Body of pancreas (tissue), 4 donors: ENCODE data around the gene WDR49. TPM values are rescaled to one million over a fixed set of nuclear protein-coding genes. Genes with fewer than 3 reads are reported as not detected.

Experiments
- ATAC-seq: fragments of 150-250 bp; one replicate; pipeline ENCODE4 v1.9.1; 2016
- DNase-seq, 4 donors: peaks; one replicate each; pipeline ENCODE4 v3.0.0-alpha.2; 2019
- H3K27ac ChIP-seq, 4 donors: fragments of 200-600 bp; sonication (generic); 1 replicate in 3 of 4; 2 replicates in 1 of 4; pipeline versions ENCODE4 v1.5.1 to v1.6.1; 2016 to 2019; ENCODE audit warnings: mild to moderate bottlenecking in 1 of 4, mixed read lengths in 1 of 4, moderate library complexity in 1 of 4
- H3K27me3 ChIP-seq, 2 donors: fragments of 200-600 bp; sonication (generic); one replicate each; pipeline ENCODE4 v1.6.0; 2016; ENCODE audit warnings: mild to moderate bottlenecking in 1 of 2
- H3K36me3 ChIP-seq, 2 donors: fragments of 200-600 bp; sonication (generic); replicated peaks in 1 of 2; 2 replicates each; pipeline ENCODE4 v1.5.1; 2016; ENCODE audit warnings: low read depth in 2 of 2; ENCODE audit not compliant: insufficient read depth in 1 of 2
- H3K4me1 ChIP-seq: fragments of 200-600 bp; sonication (generic); one replicate; pipeline ENCODE4 v1.6.0; 2016
- H3K4me3 ChIP-seq, 2 donors: fragments of 200-600 bp; sonication (generic); 1 replicate in 1 of 2; 2 replicates in 1 of 2; pipeline ENCODE4 v1.5.1; 2016 to 2019
- H3K9me3 ChIP-seq, 3 donors: fragments of 200-600 bp; sonication (generic); 1 replicate in 2 of 3; 2 replicates in 1 of 3; pipeline ENCODE4 v1.5.1; 2016
- POLR2A ChIP-seq, 3 donors: fragments of 450-650 bp; IDR thresholded peaks; one replicate each; pipeline ENCODE4 v1.6.1; 2016; ENCODE audit warnings: antibody characterized with exemption in 3 of 3, mild to moderate bottlenecking in 2 of 3
- WGBS, 2 donors: methylation state at CpG; one replicate each; pipeline ENCODE4 v1.1.5; 2017; 5-methylcytosine and 5-hydroxymethylcytosine counted together
- intact Hi-C: fragments of 100-400 bp; cut with DNase I; formaldehyde crosslinking; loops from one replicate; pipeline ENCODE4 v1.15.1; 2023
- total RNA-seq, 2 donors: library from RNA; depleted of rRNA; stranded (reverse); fragments of >200 nt; gene quantifications; one replicate each; pipeline ENCODE4 v1.1.0, GENCODE V29; 2016
- TF ChIP-seq, protein P1 (sequence below), 7 experiments: fragments of 450-650 bp in 4 of 7; fragments of 200-600 bp in 3 of 7; sonication (generic) in 3 of 7; IDR thresholded peaks; one replicate each; pipeline ENCODE4 v1.5.1; 2016 to 2019; ENCODE audit warnings: antibody characterized with exemption in 7 of 7

The WDR49 gene
- total RNA-seq, 2 donors from 2014 or later, result 0.78 to 2.3 TPM

DNA sequence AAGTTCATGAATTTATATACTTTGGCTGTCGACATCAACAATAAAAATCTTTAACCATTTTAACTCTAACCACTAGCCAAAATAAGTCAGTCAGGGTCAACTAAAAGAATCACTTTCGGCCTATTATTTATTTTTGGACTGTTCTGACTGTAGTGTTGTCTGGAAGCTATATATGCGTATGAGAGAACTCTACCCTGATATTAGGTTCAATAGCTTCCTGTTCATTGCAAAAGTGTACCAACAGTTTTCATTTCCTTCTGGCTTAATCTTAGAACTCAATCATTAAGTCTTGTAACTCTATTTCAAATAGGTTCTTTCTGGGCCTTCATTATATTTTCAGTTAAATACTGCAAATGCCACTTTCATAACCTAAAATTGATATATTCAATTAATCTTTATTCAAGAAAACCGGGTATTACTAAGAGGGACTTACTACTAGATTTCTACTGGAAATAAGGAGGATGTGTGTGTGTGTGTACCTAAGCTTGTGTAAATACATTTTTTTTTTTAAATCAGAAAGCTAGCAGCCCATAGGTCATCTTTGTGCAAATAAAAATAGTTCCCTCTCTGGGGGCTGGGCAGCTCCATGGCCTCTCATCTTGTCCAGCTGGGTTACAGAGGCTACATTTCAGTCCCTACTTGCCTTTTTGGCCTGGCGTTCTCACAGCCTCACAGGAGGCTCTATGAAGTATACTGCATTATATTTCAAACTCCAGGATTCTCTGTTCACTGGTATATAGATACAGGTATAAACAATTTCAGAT, 185.7 kb downstream of the WDR49 start:
- TF ChIP-seq, protein P1, sequence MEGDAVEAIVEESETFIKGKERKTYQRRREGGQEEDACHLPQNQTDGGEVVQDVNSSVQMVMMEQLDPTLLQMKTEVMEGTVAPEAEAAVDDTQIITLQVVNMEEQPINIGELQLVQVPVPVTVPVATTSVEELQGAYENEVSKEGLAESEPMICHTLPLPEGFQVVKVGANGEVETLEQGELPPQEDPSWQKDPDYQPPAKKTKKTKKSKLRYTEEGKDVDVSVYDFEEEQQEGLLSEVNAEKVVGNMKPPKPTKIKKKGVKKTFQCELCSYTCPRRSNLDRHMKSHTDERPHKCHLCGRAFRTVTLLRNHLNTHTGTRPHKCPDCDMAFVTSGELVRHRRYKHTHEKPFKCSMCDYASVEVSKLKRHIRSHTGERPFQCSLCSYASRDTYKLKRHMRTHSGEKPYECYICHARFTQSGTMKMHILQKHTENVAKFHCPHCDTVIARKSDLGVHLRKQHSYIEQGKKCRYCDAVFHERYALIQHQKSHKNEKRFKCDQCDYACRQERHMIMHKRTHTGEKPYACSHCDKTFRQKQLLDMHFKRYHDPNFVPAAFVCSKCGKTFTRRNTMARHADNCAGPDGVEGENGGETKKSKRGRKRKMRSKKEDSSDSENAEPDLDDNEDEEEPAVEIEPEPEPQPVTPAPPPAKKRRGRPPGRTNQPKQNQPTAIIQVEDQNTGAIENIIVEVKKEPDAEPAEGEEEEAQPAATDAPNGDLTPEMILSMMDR (IDR thresholded peaks at IDR 0.05), result no peak
- TF ChIP-seq POLR2A (IDR thresholded peaks at IDR 0.05), result peak in 2 of 3 donors; percentile 41 to 57
- Histone ChIP-seq H3K36me3 (peaks cover 0 to 3% of the 10 kb centered on the region in 2 donors), H3K9me3 (no peaks in the 10 kb centered on the region), H3K4me3 (no peak overlapping the region), H3K27me3 (no peaks in the 10 kb centered on the region), H3K27ac (peak overlapping the region; percentile 1 to 85 (median 62)), H3K4me1 (peaks cover 36% of the 10 kb centered on the region)
- peak; percentile 91 for ATAC-seq
- intact Hi-C loops, result no loop called here
- 35 to 43% methylated on average over 5 of the region's 5 CpGs for WGBS, 2 donors
- DNase-seq, result peak; percentile 63 to 81 (median 75)

DNA sequence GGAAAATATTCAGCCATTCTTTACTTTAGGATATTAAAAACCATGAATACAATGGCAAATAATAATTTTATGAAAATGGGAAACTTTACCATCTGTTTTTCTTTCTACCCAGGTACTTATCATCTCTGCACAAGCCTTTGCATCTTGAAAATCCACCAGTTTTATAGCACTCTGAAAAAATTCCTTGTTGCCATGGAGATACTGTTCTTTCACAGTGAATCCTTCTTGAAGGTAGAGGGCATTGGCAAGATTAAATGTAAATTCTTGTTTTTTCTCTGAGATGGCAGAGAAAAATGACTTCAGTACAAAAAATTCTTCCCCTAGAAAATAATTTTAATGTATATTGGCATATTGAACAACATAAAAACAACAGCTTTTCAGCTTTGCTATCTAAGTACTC, 186.8 kb downstream of the WDR49 start:
- DNase-seq (no peak), ATAC-seq (no peak)
- peak overlapping the region in 1 of 4 donors; percentile 85 for H3K27ac ChIP-seq
- H3K36me3 ChIP-seq, result peaks cover 0 to 3% of the 10 kb centered on the region in 2 donors
- peaks cover 36% of the 10 kb centered on the region for H3K4me1 ChIP-seq
- TF ChIP-seq, protein P1 (IDR thresholded peaks at IDR 0.05), result no peak
- no peak for TF ChIP-seq POLR2A (IDR thresholded peaks at IDR 0.05)
- no peaks in the 10 kb centered on the region for H3K27me3 ChIP-seq
- no peak overlapping the region for H3K4me3 ChIP-seq
- intact Hi-C loops, result no loop called here
- H3K9me3 ChIP-seq, result no peaks in the 10 kb centered on the region

DNA sequence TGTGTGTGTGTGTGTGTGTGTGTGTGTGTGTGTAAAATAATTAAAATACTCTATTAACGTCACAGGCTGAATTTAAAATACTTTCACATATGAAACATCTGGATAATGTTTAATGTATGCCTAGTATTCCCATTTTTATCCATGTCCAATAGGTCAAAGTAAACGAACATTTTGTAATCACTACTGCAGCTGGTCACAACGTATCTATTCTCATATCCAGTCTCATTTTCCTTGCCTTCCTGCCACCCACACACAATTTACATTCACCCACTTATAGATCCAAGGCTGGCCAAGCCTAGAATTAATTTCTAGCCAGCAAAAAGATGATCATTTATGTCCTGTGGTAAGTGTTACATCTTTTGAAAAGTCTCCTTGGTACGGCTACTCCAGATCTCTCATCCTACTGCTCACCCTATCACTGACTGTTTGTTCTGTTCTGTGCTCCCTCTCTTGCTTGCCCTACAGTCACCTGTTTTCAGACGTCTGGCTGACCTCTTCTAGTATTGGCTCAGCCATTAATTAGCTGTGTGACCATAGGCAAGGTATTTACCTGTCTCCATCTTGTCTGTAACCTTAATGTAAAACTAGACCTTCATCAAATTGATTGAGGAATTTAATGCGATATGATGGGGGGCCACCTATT, 197.5 kb downstream of the WDR49 start:
- no peak overlapping the region for H3K4me3 ChIP-seq
- no peak for TF ChIP-seq POLR2A (IDR thresholded peaks at IDR 0.05)
- TF ChIP-seq, protein P1 (IDR thresholded peaks at IDR 0.05), result no peak
- peak overlapping the region in 1 of 4 donors; percentile 45 for H3K27ac ChIP-seq
- H3K4me1 ChIP-seq, result peaks cover 17% of the 10 kb centered on the region
- H3K27me3 ChIP-seq, result no peaks in the 10 kb centered on the region
- H3K36me3 ChIP-seq, result peaks cover 0 to 6% of the 10 kb centered on the region in 2 donors
- DNase-seq (no peak), ATAC-seq (peak; percentile 43)
- intact Hi-C loops, result no loop called here
- no peaks in the 10 kb centered on the region for H3K9me3 ChIP-seq
- WGBS, 2 donors, result 42% methylated on average over 6 of the region's 6 CpGs

DNA sequence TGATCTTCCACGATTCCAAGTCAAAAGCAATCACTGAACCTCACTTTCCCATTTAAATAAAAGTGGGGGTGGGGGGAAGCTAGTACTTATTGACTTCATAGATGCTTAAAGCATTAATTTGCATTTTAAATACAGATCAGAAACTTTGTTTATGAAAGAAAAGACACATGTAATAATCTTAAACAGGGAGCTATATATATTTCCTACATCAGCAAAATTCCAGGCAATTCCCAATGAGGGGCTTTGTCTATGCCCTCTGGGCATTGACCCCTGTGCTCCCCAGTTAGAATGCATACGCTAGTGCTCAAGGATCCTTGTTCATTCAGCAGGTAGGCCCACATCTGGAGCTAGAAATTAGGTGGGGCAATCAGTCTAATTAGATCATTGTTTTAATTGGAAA, 199.9 kb downstream of the WDR49 start:
- no peaks in the 10 kb centered on the region for H3K9me3 ChIP-seq
- peak overlapping the region in 1 of 4 donors; percentile 13 for H3K27ac ChIP-seq
- H3K36me3 ChIP-seq, result peaks cover 0 to 2% of the 10 kb centered on the region in 2 donors
- peaks cover 17% of the 10 kb centered on the region for H3K4me1 ChIP-seq
- intact Hi-C loops, result no loop called here
- ATAC-seq (no peak), DNase-seq (no peak)
- WGBS, 2 donors, result 80% methylated on average over 2 of the region's 2 CpGs
- no peak for TF ChIP-seq POLR2A (IDR thresholded peaks at IDR 0.05)
- TF ChIP-seq, protein P1 (IDR thresholded peaks at IDR 0.05), result no peak
- H3K4me3 ChIP-seq, result no peak overlapping the region
- no peaks in the 10 kb centered on the region for H3K27me3 ChIP-seq
